ENCODE results near the gene CAMLG. TPM values are rescaled to one million over a fixed set of nuclear protein-coding genes. Genes with fewer than 3 reads are reported as not detected.
A peak's percentile ranks its signal among the peaks of the same experiment; 100 is the strongest.
"Not testable (repeated sequence)": the region's sequence is repeated elsewhere in the genome, so short reads cannot be mapped to it uniquely, and the experiment has no call there.

CAMLG gene
- total RNA-seq (10 to 100 TPM; 11.6 to 20.9 (median 17.6) TPM), polyA plus RNA-seq (10 to 100 TPM; 17.4 to 21.5 TPM)
- long read RNA-seq, donor 1, transcript CAMLG-201 (4 exons, 2,221 nt): major isoform, 31 of 41 reads
- long read RNA-seq, donor 1, partial matches to known transcripts: 0 of 41 reads
- long read RNA-seq, donor 1, other reads (novel, unspliced or antisense): 7 of 41 reads
- long read RNA-seq, donor 2, transcript CAMLG-201 (4 exons, 2,221 nt): major isoform, 46 of 66 reads
- long read RNA-seq, donor 2, partial matches to known transcripts: 3 of 66 reads
- long read RNA-seq, donor 2, other reads (novel, unspliced or antisense): 14 of 66 reads
- long read RNA-seq, donor 3, transcript CAMLG-201 (4 exons, 2,221 nt): major isoform, 15 of 22 reads
- long read RNA-seq, donor 3, partial matches to known transcripts: 0 of 22 reads
- long read RNA-seq, donor 3, other reads (novel, unspliced or antisense): 6 of 22 reads

DNA sequence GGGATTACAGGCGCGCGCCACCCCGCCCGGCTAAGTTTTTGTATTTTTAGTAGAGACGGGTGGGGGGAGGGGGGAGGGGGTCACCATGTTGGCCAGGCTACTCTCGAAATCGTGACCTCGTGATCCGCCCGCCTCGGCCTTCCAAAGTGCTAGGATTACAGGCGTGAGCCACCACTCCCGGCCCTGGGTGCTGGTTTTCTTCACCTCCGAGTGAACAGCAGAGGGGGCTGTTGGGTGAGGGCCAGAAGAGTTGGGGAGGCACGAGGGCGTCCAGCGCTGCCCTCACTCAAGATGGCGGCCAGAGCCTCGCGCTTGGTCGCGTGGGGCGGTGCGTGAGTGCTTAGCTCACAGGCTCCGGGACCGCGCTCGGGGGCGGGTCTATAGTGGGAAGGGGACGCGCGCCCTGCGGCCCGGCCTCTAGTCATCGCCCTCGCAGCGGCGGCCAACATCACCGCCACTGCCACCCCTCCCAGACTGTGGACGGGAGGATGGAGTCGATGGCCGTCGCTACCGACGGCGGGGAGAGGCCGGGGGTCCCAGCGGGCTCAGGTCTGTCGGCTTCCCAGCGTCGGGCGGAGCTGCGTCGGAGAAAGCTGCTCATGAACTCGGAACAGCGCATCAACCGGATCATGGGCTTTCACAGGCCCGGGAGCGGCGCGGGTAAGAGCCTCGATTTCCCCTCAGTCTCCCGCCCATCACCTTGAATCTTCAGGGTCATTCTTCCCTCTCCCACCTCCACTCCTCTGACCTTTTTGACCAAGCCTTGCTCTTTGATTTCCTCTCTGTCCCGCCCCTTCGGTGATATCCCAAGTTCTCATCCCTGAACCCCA, at the start of gene CAMLG:
TSS of gene CAMLG (plus strand) at position 416 of the 830 bp plus-strand sequence. CDS start at position 489, 73 bp downstream.
- DNase-seq (peak; percentile 98 to 99 (median 99)), ATAC-seq (peak; percentile 99 to 100 (median 100))
- TF ChIP-seq POLR2A (IDR thresholded peaks at IDR 0.05): peak; percentile 42 to 93
- TF ChIP-seq, protein P1, sequence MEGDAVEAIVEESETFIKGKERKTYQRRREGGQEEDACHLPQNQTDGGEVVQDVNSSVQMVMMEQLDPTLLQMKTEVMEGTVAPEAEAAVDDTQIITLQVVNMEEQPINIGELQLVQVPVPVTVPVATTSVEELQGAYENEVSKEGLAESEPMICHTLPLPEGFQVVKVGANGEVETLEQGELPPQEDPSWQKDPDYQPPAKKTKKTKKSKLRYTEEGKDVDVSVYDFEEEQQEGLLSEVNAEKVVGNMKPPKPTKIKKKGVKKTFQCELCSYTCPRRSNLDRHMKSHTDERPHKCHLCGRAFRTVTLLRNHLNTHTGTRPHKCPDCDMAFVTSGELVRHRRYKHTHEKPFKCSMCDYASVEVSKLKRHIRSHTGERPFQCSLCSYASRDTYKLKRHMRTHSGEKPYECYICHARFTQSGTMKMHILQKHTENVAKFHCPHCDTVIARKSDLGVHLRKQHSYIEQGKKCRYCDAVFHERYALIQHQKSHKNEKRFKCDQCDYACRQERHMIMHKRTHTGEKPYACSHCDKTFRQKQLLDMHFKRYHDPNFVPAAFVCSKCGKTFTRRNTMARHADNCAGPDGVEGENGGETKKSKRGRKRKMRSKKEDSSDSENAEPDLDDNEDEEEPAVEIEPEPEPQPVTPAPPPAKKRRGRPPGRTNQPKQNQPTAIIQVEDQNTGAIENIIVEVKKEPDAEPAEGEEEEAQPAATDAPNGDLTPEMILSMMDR (IDR thresholded peaks at IDR 0.05): peak; percentile 40 to 76 (median 61)
- Histone ChIP-seq H3K9me3 (no peaks in the 10 kb centered on the region), H3K4me3 (peak within 1 kb of the TSS; percentile 75 to 97 (median 88)), H3K4me1 (peaks cover 0 to 30% (median 12%) of the 10 kb centered on the region in 12 donors), H3K27me3 (no peaks in the 10 kb centered on the region), H3K27ac (peak within 1 kb of the TSS; percentile 78 to 96 (median 92)), H3K36me3 (peaks cover 0 to 28% (median 16%) of the 10 kb centered on the region in 9 donors)
- intact Hi-C loops (cut with DNase I): loop anchor here in 7 of 10 donors (1.0 to 5.0 kb wide), 6 partner anchors 20 to 169 kb away; partner anchors contain the start of genes PCBD2 (in 5 of the 7) and DDX46 (in 1 of the 7)
- WGBS, 4 donors: 0 to 1% (median 0%) methylated on average over 24 to 66 of the region's 66 CpGs

DNA sequence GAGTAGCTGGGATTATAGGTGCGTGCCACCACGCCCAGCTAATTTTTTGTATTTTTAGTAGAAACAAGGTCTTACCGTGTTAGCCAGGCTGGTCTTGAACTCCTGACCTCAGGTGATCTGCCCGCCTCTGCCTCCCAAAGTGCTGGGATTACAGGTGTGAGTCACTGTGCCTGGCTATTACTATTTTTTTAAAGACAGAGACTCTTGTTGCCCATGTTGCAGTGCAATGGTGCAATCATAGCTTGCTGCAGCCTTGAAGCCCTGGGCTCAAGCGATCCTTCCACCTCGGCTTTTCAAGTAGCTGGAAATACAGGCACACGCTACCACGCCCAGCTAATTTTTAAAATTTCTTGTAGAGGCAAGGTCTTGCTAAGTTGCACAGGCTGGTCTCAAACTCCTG, 48.2 kb upstream of the CAMLG start:
- WGBS, 4 donors: 97 to 98% (median 98%) methylated on average over 8 of the region's 8 CpGs
- H3K9me3 ChIP-seq; H3K4me3 ChIP-seq; intact Hi-C loops (cut with DNase I); DNase-seq; H3K4me1 ChIP-seq; H3K27me3 ChIP-seq; H3K27ac ChIP-seq; ATAC-seq: not testable (repeated sequence)
- peaks cover 0 to 100% (median 98%) of the 10 kb centered on the region in 9 donors for H3K36me3 ChIP-seq

DNA sequence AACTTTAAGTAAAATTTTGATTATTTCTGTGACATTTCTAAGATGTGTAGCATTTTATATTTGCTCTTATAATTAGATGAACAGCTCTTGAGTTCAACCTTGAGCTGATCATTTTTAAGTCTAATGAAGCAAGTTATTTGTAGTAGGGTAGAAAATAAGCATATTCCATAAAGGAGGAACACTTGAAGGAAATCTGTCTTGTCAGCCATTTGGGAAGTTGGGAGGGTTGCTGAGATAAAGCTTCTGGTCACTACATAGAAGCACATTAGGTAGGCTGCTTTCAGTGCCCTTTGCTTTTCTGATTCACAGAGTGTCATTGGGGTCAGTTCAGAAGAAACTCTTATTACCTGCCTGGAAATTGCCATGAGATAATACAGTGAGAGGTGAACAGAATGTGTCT, 45.6 kb upstream of the CAMLG start:
- H3K4me1 ChIP-seq: no peaks in the 10 kb centered on the region
- H3K36me3 ChIP-seq: peaks cover 0 to 100% (median 98%) of the 10 kb centered on the region in 9 donors
- no peaks in the 10 kb centered on the region for H3K27me3 ChIP-seq
- intact Hi-C loops (cut with DNase I): no loop called here
- ATAC-seq (no peak), DNase-seq (no peak)
- no peak overlapping the region for H3K27ac ChIP-seq
- no peaks in the 10 kb centered on the region for H3K9me3 ChIP-seq
- TF ChIP-seq POLR2A (IDR thresholded peaks at IDR 0.05): no peak
- TF ChIP-seq, protein P1 (IDR thresholded peaks at IDR 0.05): no peak
- H3K4me3 ChIP-seq: no peak overlapping the region

DNA sequence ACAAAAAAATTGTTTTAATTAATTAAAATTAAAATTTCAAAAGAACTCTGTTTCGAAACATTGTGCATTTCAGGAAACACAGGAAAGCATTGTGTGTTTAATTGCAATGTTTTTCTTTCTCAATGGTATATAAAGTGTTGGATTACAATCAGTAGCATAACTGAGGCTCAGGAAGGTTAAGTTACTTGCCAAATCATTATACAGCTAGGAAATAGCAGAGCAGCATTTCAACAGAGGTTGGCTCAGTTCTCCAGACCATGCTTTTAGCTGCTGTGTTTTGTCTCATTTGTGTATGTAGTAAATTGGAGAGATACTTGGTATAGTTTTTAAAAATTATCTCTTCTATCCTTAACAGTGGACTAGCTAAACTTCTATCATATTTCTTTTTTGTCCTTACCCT, 30.0 kb upstream of the CAMLG start:
- ATAC-seq (no peak), DNase-seq (no peak)
- TF ChIP-seq, protein P1 (IDR thresholded peaks at IDR 0.05): no peak
- TF ChIP-seq POLR2A (IDR thresholded peaks at IDR 0.05): no peak
- Histone ChIP-seq H3K4me3 (no peak overlapping the region), H3K9me3 (no peaks in the 10 kb centered on the region), H3K36me3 (peaks cover 0 to 100% (median 96%) of the 10 kb centered on the region in 9 donors), H3K4me1 (no peaks in the 10 kb centered on the region), H3K27me3 (no peaks in the 10 kb centered on the region), H3K27ac (no peak overlapping the region)
- intact Hi-C loops (cut with DNase I): loop anchor here in 2 of 10 donors (10.0 kb wide), 1 partner anchor 76 kb away; no protein-coding TSS in a partner anchor
- 91 to 96% (median 94%) methylated on average over 1 of the region's 1 CpG for WGBS, 4 donors
